Prostate gland (tissue), 2 donors: ENCODE measurements around the gene PRPF18. TPM values are rescaled to one million over a fixed set of nuclear protein-coding genes. Genes with fewer than 3 reads are reported as not detected.

Experiments used
- DNase-seq: peaks from one replicate; pipeline ENCODE4 v3.0.0-alpha.2; 2019; ENCODE audit warnings: low spot score
- H3K27ac ChIP-seq, 2 donors: fragments of 200-600 bp; sonication (generic); 2 replicates each; pipeline ENCODE4 v1.5.1; 2017 to 2019
- H3K27me3 ChIP-seq: fragments of 200-600 bp; sonication (generic); replicated peaks from 2 replicates; pipeline ENCODE4 v1.5.1; 2019; ENCODE audit not compliant: insufficient read depth
- H3K36me3 ChIP-seq, 2 donors: fragments of 200-600 bp; sonication (generic); 1 replicate in 1 of 2; 2 replicates in 1 of 2; pipeline versions ENCODE4 v1.5.1 to v1.8.1; 2017 to 2019
- H3K4me1 ChIP-seq: fragments of 200-600 bp; sonication (generic); replicated peaks from 2 replicates; pipeline ENCODE4 v1.5.1; 2019
- H3K4me3 ChIP-seq, 2 donors: fragments of 200-600 bp; sonication (generic); 2 replicates each; pipeline ENCODE4 v1.5.1; 2017 to 2019
- H3K9me3 ChIP-seq: fragments of 200-600 bp; sonication (generic); 2 replicates; pipeline ENCODE4 v1.5.1; 2017
- CTCF ChIP-seq, 4 experiments: fragments of 200-600 bp in 2 of 4; fragments of 450-650 bp in 2 of 4; sonication (generic) in 2 of 4; IDR thresholded peaks; 1 replicate in 3 of 4; 2 replicates in 1 of 4; pipeline ENCODE4 v1.5.1; 2016 to 2019; ENCODE audit warnings: antibody characterized with exemption in 4 of 4, mild to moderate bottlenecking in 2 of 4, moderate library complexity in 2 of 4
- POLR2A ChIP-seq: fragments of 450-650 bp; IDR thresholded peaks from one replicate; pipeline ENCODE4 v1.6.1; 2016; ENCODE audit warnings: antibody characterized with exemption, mild to moderate bottlenecking
- POLR2AphosphoS5 ChIP-seq: sonication (generic); formaldehyde crosslinking; IDR thresholded peaks from one replicate; pipeline ENCODE4 v1.6.1; 2017; ENCODE audit warnings: antibody characterized with exemption
- WGBS: methylation state at CpG from one replicate; pipeline ENCODE4 v1.1.5; 2018; 5-methylcytosine and 5-hydroxymethylcytosine counted together
- intact Hi-C: fragments of 100-400 bp; cut with DNase I; formaldehyde crosslinking; loops from one replicate; pipeline ENCODE4 v1.14.2; 2022
- total RNA-seq, 2 donors: library from RNA; depleted of rRNA; stranded (reverse); fragments of >200 nt; gene quantifications; one replicate each; pipeline ENCODE4 v1.1.0, GENCODE V29; 2016

Gene PRPF18
- total RNA-seq, 2 donors from 2014 or later = 23.1 to 31.1 TPM

DNA sequence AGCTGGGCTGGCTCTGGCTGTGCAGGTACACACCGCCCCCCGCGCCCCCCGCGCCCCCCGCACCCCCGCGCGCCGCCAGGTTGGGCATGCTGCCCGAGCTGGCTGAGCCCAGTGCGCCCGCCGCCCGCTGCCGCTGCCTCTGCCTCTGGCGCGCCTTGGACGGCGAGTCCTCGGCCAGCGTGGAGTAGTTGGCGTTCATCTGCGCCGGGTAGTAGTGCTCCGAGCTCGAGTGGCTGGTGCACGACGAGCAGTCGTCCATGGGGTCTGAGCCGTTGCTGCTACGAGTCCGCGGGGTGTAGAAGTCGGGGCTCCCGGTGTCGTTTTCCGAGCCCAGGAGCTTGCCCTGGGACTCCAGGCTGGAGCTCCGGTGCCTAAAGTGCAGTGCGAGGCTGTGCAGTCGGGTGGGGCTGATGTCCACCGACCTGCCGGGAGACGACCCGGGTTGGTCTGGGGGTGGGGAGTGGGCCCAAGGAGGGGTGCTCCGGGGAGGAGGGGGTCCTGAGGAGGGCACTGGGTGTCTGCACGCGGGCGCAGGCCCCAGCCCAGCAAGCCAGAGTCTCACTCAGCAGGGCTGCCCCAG is 70.4 kb downstream of the PRPF18 start:
- 89% methylated on average over 40 of the region's 49 CpGs for WGBS
- H3K27ac ChIP-seq = no peak overlapping the region
- no peak overlapping the region for H3K4me3 ChIP-seq
- TF ChIP-seq POLR2AphosphoS5 (no peak), CTCF (IDR thresholded peaks at IDR 0.05) (no peak), POLR2A (no peak)
- H3K4me1 ChIP-seq = no peaks in the 10 kb centered on the region
- DNase-seq = no peak
- no peaks in the 10 kb centered on the region for H3K27me3 ChIP-seq
- H3K9me3 ChIP-seq = no peaks in the 10 kb centered on the region
- peaks cover 4 to 5% of the 10 kb centered on the region in 2 donors for H3K36me3 ChIP-seq
- intact Hi-C loops = no loop called here

GRCh38 chr10:13658264-13658663 is 71.5 kb downstream of the PRPF18 start:
- intact Hi-C loops = no loop called here
- Histone ChIP-seq H3K27ac (no peak overlapping the region), H3K9me3 (no peaks in the 10 kb centered on the region), H3K36me3 (peaks cover 4 to 5% of the 10 kb centered on the region in 2 donors), H3K4me1 (no peaks in the 10 kb centered on the region), H3K4me3 (no peak overlapping the region), H3K27me3 (no peaks in the 10 kb centered on the region)
- no peak for DNase-seq
- TF ChIP-seq POLR2AphosphoS5 = no peak
- TF ChIP-seq POLR2A = no peak
- TF ChIP-seq CTCF (IDR thresholded peaks at IDR 0.05) = no peak
- 79% methylated on average over 10 of the region's 10 CpGs for WGBS

- Histone ChIP-seq H3K4me1 (no peaks in the 10 kb centered on the region), H3K9me3 (no peaks in the 10 kb centered on the region), H3K36me3 (peaks cover 4 to 5% of the 10 kb centered on the region in 2 donors), H3K27me3 (no peaks in the 10 kb centered on the region), H3K27ac (no peak overlapping the region), H3K4me3 (no peak overlapping the region)
- 49% methylated on average over 21 of the region's 21 CpGs for WGBS
- no peak for DNase-seq
- no peak for TF ChIP-seq POLR2A
- no peak for TF ChIP-seq POLR2AphosphoS5
- no peak for TF ChIP-seq CTCF (IDR thresholded peaks at IDR 0.05)
- intact Hi-C loops = no loop called here
These were observed 72.3 kb downstream of the PRPF18 start for GRCh38 chr10:13658871-13659685.

- no peaks in the 10 kb centered on the region for H3K9me3 ChIP-seq
- peaks cover 4 to 5% of the 10 kb centered on the region in 2 donors for H3K36me3 ChIP-seq
- 19% methylated on average over 19 of the region's 19 CpGs for WGBS
- no peak overlapping the region for H3K4me3 ChIP-seq
- no peaks in the 10 kb centered on the region for H3K27me3 ChIP-seq
- TF ChIP-seq POLR2AphosphoS5 (peak; percentile 47), CTCF (IDR thresholded peaks at IDR 0.05) (peak; percentile 72 to 96 (median 93)), POLR2A (no peak)
- H3K27ac ChIP-seq = peak overlapping the region in 1 of 2 donors; percentile 42
- no peaks in the 10 kb centered on the region for H3K4me1 ChIP-seq
- intact Hi-C loops = loop anchor here (2.0 to 10.0 kb wide), 3 partner anchors 45 to 435 kb away; no protein-coding TSS in a partner anchor
- DNase-seq = peak; percentile 30
These were observed 73.3 kb downstream of the PRPF18 start for GRCh38 chr10:13659887-13660550.
